ENCODE data around the gene CERT1. TPM values are rescaled to one million over a fixed set of nuclear protein-coding genes. Genes with fewer than 3 reads are reported as not detected.
A peak's percentile ranks its signal among the peaks of the same experiment; 100 is the strongest.
"Not testable (repeated sequence)": the region's sequence is repeated elsewhere in the genome, so short reads cannot be mapped to it uniquely, and the experiment has no call there.

The CERT1 gene
- total and polyA plus RNA-seq, 7 donors = 14.1 to 63.3 (median 46.6) TPM

- peak; percentile 25 for TF ChIP-seq CTCF (IDR thresholded peaks at IDR 0.05)
- Histone ChIP-seq H3K36me3 (ENCODE audit: insufficient read depth in 1 of 2, low read depth in 1 of 2) (no peaks in the 10 kb centered on the region), H3K4me1 (peaks cover 10% of the 10 kb centered on the region), H3K4me3 (peak overlapping the region; percentile 91), H3K27ac (peak overlapping the region; percentile 82), H3K27me3 (ENCODE audit: insufficient read depth in 3 of 3, low read length in 2 of 3) (no peaks in the 10 kb centered on the region), H3K9me3 (no peaks in the 10 kb centered on the region)
- 10 to 13% (median 12%) methylated on average over 12 of the region's 12 CpGs for WGBS, 3 donors
- ATAC-seq (peak in 3 of 4 donors; percentile 44 to 64 (median 50)), DNase-seq (no peak)
- intact Hi-C loops (cut with DNase I) = loop anchor here (2.0 to 10.0 kb wide), 3 partner anchors 99 to 284 kb away; partner anchors contain the start of genes ANKRD31 (in 2 of the 2) and GCNT4 (in 2 of the 2)
Observed at GRCh38 chr5:75335952-75336614, 175.3 kb downstream of the CERT1 start.

- no peak overlapping the region for H3K4me3 ChIP-seq
- no peak overlapping the region for H3K27ac ChIP-seq
- no peaks in the 10 kb centered on the region for H3K27me3 ChIP-seq (ENCODE audit: insufficient read depth in 3 of 3, low read length in 2 of 3)
- no peak for ATAC-seq
- TF ChIP-seq CTCF (IDR thresholded peaks at IDR 0.05) = no peak
- WGBS, 3 donors = 70 to 82% (median 74%) methylated on average over 2 of the region's 2 CpGs
- no peaks in the 10 kb centered on the region for H3K36me3 ChIP-seq (ENCODE audit: insufficient read depth in 1 of 2, low read depth in 1 of 2)
- no peaks in the 10 kb centered on the region for H3K9me3 ChIP-seq
- intact Hi-C loops (cut with DNase I) = loop anchor here (5.0 to 10.0 kb wide), 2 partner anchors 101 to 283 kb away; partner anchors contain the start of genes GCNT4 (in 2 of the 2) and ANKRD31 (in 1 of the 2)
- H3K4me1 ChIP-seq = peaks cover 10% of the 10 kb centered on the region
- DNase-seq = no peak
Observed at GRCh38 chr5:75335486-75335885, 175.9 kb downstream of the CERT1 start.

GRCh38 chr5:75334413-75334812, 177.0 kb downstream of the CERT1 start:
- WGBS, 3 donors = 70 to 75% (median 72%) methylated on average over 9 to 10 of the region's 10 CpGs
- not testable (repeated sequence) for ATAC-seq; H3K9me3 ChIP-seq; H3K4me3 ChIP-seq; H3K27ac ChIP-seq; DNase-seq; H3K36me3 ChIP-seq (ENCODE audit: insufficient read depth in 1 of 2, low read depth in 1 of 2); H3K4me1 ChIP-seq; H3K27me3 ChIP-seq (ENCODE audit: insufficient read depth in 3 of 3, low read length in 2 of 3)
- intact Hi-C loops (cut with DNase I) = loop anchor here in 1 of 2 donors (10.0 kb wide), 1 partner anchor 100 kb away; the partner anchor contains the start of gene ANKRD31

- not testable (repeated sequence) for DNase-seq; H3K4me1 ChIP-seq; H3K36me3 ChIP-seq (ENCODE audit: insufficient read depth in 1 of 2, low read depth in 1 of 2); ATAC-seq; H3K9me3 ChIP-seq; H3K27me3 ChIP-seq (ENCODE audit: insufficient read depth in 3 of 3, low read length in 2 of 3); H3K27ac ChIP-seq; H3K4me3 ChIP-seq
- 96 to 99% (median 96%) methylated on average over 12 to 22 of the region's 23 CpGs for WGBS, 3 donors
- intact Hi-C loops (cut with DNase I) = loop anchor here in 1 of 2 donors (10.0 kb wide), 1 partner anchor 99 kb away; the partner anchor contains the start of gene ANKRD31
Observed at GRCh38 chr5:75333759-75334158, 177.7 kb downstream of the CERT1 start.

GRCh38 chr5:75331095-75332090, 180.0 kb downstream of the CERT1 start:
- H3K27ac ChIP-seq = no peak overlapping the region
- no peaks in the 10 kb centered on the region for H3K36me3 ChIP-seq (ENCODE audit: insufficient read depth in 1 of 2, low read depth in 1 of 2)
- intact Hi-C loops (cut with DNase I) = loop anchor here in 1 of 2 donors (10.0 kb wide), 1 partner anchor 97 kb away; the partner anchor contains the start of gene ANKRD31
- ATAC-seq (no peak), DNase-seq (no peak)
- no peaks in the 10 kb centered on the region for H3K4me1 ChIP-seq
- 64 to 66% (median 65%) methylated on average over 4 of the region's 4 CpGs for WGBS, 3 donors
- no peaks in the 10 kb centered on the region for H3K27me3 ChIP-seq (ENCODE audit: insufficient read depth in 3 of 3, low read length in 2 of 3)
- no peaks in the 10 kb centered on the region for H3K9me3 ChIP-seq
- H3K4me3 ChIP-seq = no peak overlapping the region
- no peak for TF ChIP-seq CTCF (IDR thresholded peaks at IDR 0.05)
